GM12874 (cell line): Measurements from ENCODE around the gene CUX1.

Experiments used
- CTCF ChIP-seq: IDR thresholded peaks from 2 replicates; pipeline ENCODE4 v1.5.1; 2011; ENCODE audit warnings: low read depth, mild to moderate bottlenecking, control low read depth, low read length, moderate library complexity; ENCODE audit not compliant: insufficient read depth

Gene CUX1

GRCh38 chr7:102089175-102090098, 272.0 kb downstream of the CUX1 start:
- TF ChIP-seq CTCF: no peak

GRCh38 chr7:102093599-102094315, 276.3 kb downstream of the CUX1 start:
- TF ChIP-seq CTCF: no peak

GRCh38 chr7:102094316-102094650, 276.9 kb downstream of the CUX1 start:
- no peak for TF ChIP-seq CTCF

- no peak for TF ChIP-seq CTCF
Observed at GRCh38 chr7:102095321-102096011, 278.0 kb downstream of the CUX1 start.

- no peak for TF ChIP-seq CTCF
Observed at GRCh38 chr7:102096012-102096332, 278.5 kb downstream of the CUX1 start.

GRCh38 chr7:102096706-102097427, 279.4 kb downstream of the CUX1 start:
- TF ChIP-seq CTCF: no peak
